Memory B cell (primary cell): ENCODE measurements around the gene NSUN2.
"Not testable (repeated sequence)": the region's sequence is repeated elsewhere in the genome, so short reads cannot be mapped to it uniquely, and the experiment has no call there.

Experiments used
- ATAC-seq: fragments of 150-1000 bp; cut with Tn5 transposase; 2 replicates; pipeline ENCODE4 v1.10.0; 2021; ENCODE audit warnings: low read depth, mild to moderate bottlenecking, moderate library complexity
- DNase-seq, 2 donors: peaks; one replicate each; pipeline ENCODE4 v3.0.0; 2022; ENCODE audit warnings: low spot score in 2 of 2
- H3K27ac Mint-ChIP-seq: one replicate; pipeline ENCODE4 v1.8.0; 2022; ENCODE audit warnings: mild to moderate bottlenecking, moderate library complexity, mixed read lengths
- H3K27me3 Mint-ChIP-seq: one replicate; pipeline ENCODE4 v1.8.0; 2022; ENCODE audit warnings: mixed read lengths
- H3K36me3 Mint-ChIP-seq: one replicate; pipeline ENCODE4 v1.8.0; 2022; ENCODE audit warnings: mild to moderate bottlenecking, mixed read lengths
- H3K4me1 Mint-ChIP-seq: one replicate; pipeline ENCODE4 v1.8.0; 2022; ENCODE audit warnings: mixed read lengths
- H3K4me3 Mint-ChIP-seq: one replicate; pipeline ENCODE4 v1.8.0; 2022; ENCODE audit warnings: mild to moderate bottlenecking, moderate library complexity, mixed read lengths
- H3K9me3 Mint-ChIP-seq: one replicate; pipeline ENCODE4 v1.8.0; 2022; ENCODE audit warnings: mixed read lengths

Gene NSUN2

GRCh38 chr5:6659941-6660684, 27.3 kb upstream of the NSUN2 start:
- peak overlapping the region; percentile 97 for H3K27ac Mint-ChIP-seq

GRCh38 chr5:6656680-6657079, 23.8 kb upstream of the NSUN2 start:
- DNase-seq = no peak
- ATAC-seq = no peak
- Mint-ChIP-seq H3K4me3 (no peak overlapping the region), H3K9me3 (peaks cover 10% of the 10 kb centered on the region), H3K27ac (peak overlapping the region; percentile 42), H3K4me1 (peaks cover 15% of the 10 kb centered on the region), H3K27me3 (no peaks in the 10 kb centered on the region), H3K36me3 (peaks cover 31% of the 10 kb centered on the region)

More at GRCh38 chr5:6659941-6660684, 27.3 kb upstream of the NSUN2 start:
- peaks cover 16% of the 10 kb centered on the region for H3K4me1 Mint-ChIP-seq
- peaks cover 10% of the 10 kb centered on the region for H3K9me3 Mint-ChIP-seq
- peak; percentile 84 for ATAC-seq
- no peaks in the 10 kb centered on the region for H3K27me3 Mint-ChIP-seq
- H3K4me3 Mint-ChIP-seq = peak overlapping the region; percentile 87
- peak; percentile 41 to 46 for DNase-seq
- H3K36me3 Mint-ChIP-seq = peaks cover 36% of the 10 kb centered on the region

GRCh38 chr5:6655432-6655831, 22.6 kb upstream of the NSUN2 start:
- Mint-ChIP-seq H3K4me3 (no peak overlapping the region), H3K9me3 (peaks cover 10% of the 10 kb centered on the region), H3K4me1 (peaks cover 15% of the 10 kb centered on the region), H3K27me3 (no peaks in the 10 kb centered on the region), H3K27ac (no peak overlapping the region), H3K36me3 (peaks cover 31% of the 10 kb centered on the region)
- ATAC-seq (no peak), DNase-seq (no peak)

GRCh38 chr5:6652025-6652424, 19.2 kb upstream of the NSUN2 start:
- DNase-seq (peak; percentile 11 to 32), ATAC-seq (peak; percentile 95)
- H3K4me1 Mint-ChIP-seq = peaks cover 22% of the 10 kb centered on the region
- H3K4me3 Mint-ChIP-seq = no peak overlapping the region
- H3K9me3 Mint-ChIP-seq = peaks cover 13% of the 10 kb centered on the region
- no peaks in the 10 kb centered on the region for H3K27me3 Mint-ChIP-seq
- H3K27ac Mint-ChIP-seq = peak overlapping the region; percentile 73
- H3K36me3 Mint-ChIP-seq = peaks cover 39% of the 10 kb centered on the region

GRCh38 chr5:6649681-6650080, 16.8 kb upstream of the NSUN2 start:
- DNase-seq (no peak), ATAC-seq (no peak)
- peaks cover 27% of the 10 kb centered on the region for H3K36me3 Mint-ChIP-seq
- no peak overlapping the region for H3K27ac Mint-ChIP-seq
- no peaks in the 10 kb centered on the region for H3K27me3 Mint-ChIP-seq
- H3K4me1 Mint-ChIP-seq = peaks cover 26% of the 10 kb centered on the region
- H3K4me3 Mint-ChIP-seq = no peak overlapping the region
- peaks cover 2% of the 10 kb centered on the region for H3K9me3 Mint-ChIP-seq

- DNase-seq = no peak
- H3K36me3 Mint-ChIP-seq = peaks cover 30% of the 10 kb centered on the region
- no peak overlapping the region for H3K27ac Mint-ChIP-seq
- H3K9me3 Mint-ChIP-seq = peaks cover 2% of the 10 kb centered on the region
- peaks cover 26% of the 10 kb centered on the region for H3K4me1 Mint-ChIP-seq
- ATAC-seq = no peak
- no peak overlapping the region for H3K4me3 Mint-ChIP-seq
- no peaks in the 10 kb centered on the region for H3K27me3 Mint-ChIP-seq
Observed at GRCh38 chr5:6649186-6649585, 16.3 kb upstream of the NSUN2 start.

- H3K27me3 Mint-ChIP-seq, H3K9me3 Mint-ChIP-seq, H3K27ac Mint-ChIP-seq, H3K4me3 Mint-ChIP-seq, DNase-seq, ATAC-seq: not testable (repeated sequence)
- Mint-ChIP-seq H3K4me1 (peaks cover 18% of the 10 kb centered on the region), H3K36me3 (peaks cover 28% of the 10 kb centered on the region)
Observed at GRCh38 chr5:6645571-6646362, 12.9 kb upstream of the NSUN2 start.

- Mint-ChIP-seq H3K4me3 (no peak overlapping the region), H3K9me3 (peaks cover under 1% of the 10 kb centered on the region), H3K4me1 (peaks cover 15% of the 10 kb centered on the region), H3K36me3 (peaks cover 26% of the 10 kb centered on the region), H3K27ac (no peak overlapping the region), H3K27me3 (no peaks in the 10 kb centered on the region)
- no peak for DNase-seq
- ATAC-seq = no peak
Observed at GRCh38 chr5:6644794-6645241, 12.0 kb upstream of the NSUN2 start.

GRCh38 chr5:6642655-6643054, 9.8 kb upstream of the NSUN2 start:
- Mint-ChIP-seq H3K4me1 (peaks cover 7% of the 10 kb centered on the region), H3K27ac (no peak overlapping the region), H3K4me3 (no peak overlapping the region), H3K27me3 (no peaks in the 10 kb centered on the region), H3K36me3 (peaks cover 14% of the 10 kb centered on the region), H3K9me3 (no peaks in the 10 kb centered on the region)
- ATAC-seq (no peak), DNase-seq (no peak)

GRCh38 chr5:6638236-6638635, 5.4 kb upstream of the NSUN2 start:
- Mint-ChIP-seq H3K9me3 (no peaks in the 10 kb centered on the region), H3K36me3 (peaks cover 5% of the 10 kb centered on the region), H3K4me3 (no peak overlapping the region), H3K27ac (no peak overlapping the region), H3K4me1 (peaks cover 15% of the 10 kb centered on the region), H3K27me3 (no peaks in the 10 kb centered on the region)
- ATAC-seq = no peak
- DNase-seq = no peak

- H3K4me1 Mint-ChIP-seq = peaks cover 15% of the 10 kb centered on the region
- H3K27ac Mint-ChIP-seq = no peak overlapping the region
- no peaks in the 10 kb centered on the region for H3K27me3 Mint-ChIP-seq
- ATAC-seq (no peak), DNase-seq (no peak)
- no peaks in the 10 kb centered on the region for H3K9me3 Mint-ChIP-seq
- no peak overlapping the region for H3K4me3 Mint-ChIP-seq
- peaks cover 2% of the 10 kb centered on the region for H3K36me3 Mint-ChIP-seq
Observed at GRCh38 chr5:6637590-6637989, 4.7 kb upstream of the NSUN2 start.

- ATAC-seq = no peak
- Mint-ChIP-seq H3K36me3 (peaks cover 2% of the 10 kb centered on the region), H3K27ac (no peak overlapping the region), H3K4me3 (no peak overlapping the region), H3K27me3 (no peaks in the 10 kb centered on the region), H3K9me3 (no peaks in the 10 kb centered on the region), H3K4me1 (peaks cover 21% of the 10 kb centered on the region)
- no peak for DNase-seq
Observed at GRCh38 chr5:6637022-6637421, 4.2 kb upstream of the NSUN2 start.

GRCh38 chr5:6636293-6636692, 3.4 kb upstream of the NSUN2 start:
- peaks cover 24% of the 10 kb centered on the region for H3K4me1 Mint-ChIP-seq
- no peaks in the 10 kb centered on the region for H3K27me3 Mint-ChIP-seq
- ATAC-seq (no peak), DNase-seq (no peak)
- no peaks in the 10 kb centered on the region for H3K9me3 Mint-ChIP-seq
- H3K4me3 Mint-ChIP-seq = no peak overlapping the region
- H3K27ac Mint-ChIP-seq = no peak overlapping the region
- H3K36me3 Mint-ChIP-seq = peaks cover 4% of the 10 kb centered on the region

GRCh38 chr5:6634788-6635430, 2.1 kb upstream of the NSUN2 start:
- H3K9me3 Mint-ChIP-seq = no peaks in the 10 kb centered on the region
- H3K36me3 Mint-ChIP-seq = peaks cover 7% of the 10 kb centered on the region
- ATAC-seq = no peak
- no peak for DNase-seq
- peaks cover 33% of the 10 kb centered on the region for H3K4me1 Mint-ChIP-seq
- H3K4me3 Mint-ChIP-seq = no peak overlapping the region
- no peaks in the 10 kb centered on the region for H3K27me3 Mint-ChIP-seq
- no peak overlapping the region for H3K27ac Mint-ChIP-seq
